Vein endothelial cell (primary cell): Measurements from ENCODE around the gene KHSRP. TPM values are rescaled to one million over a fixed set of nuclear protein-coding genes. Genes with fewer than 3 reads are reported as not detected.

Experiments
- small RNA-seq: library from RNA; depleted of rRNA; stranded (forward); fragments of <200 nt; gene quantifications from one replicate; pipeline ENCODE3, GENCODE V24; 2012
- total RNA-seq: library from RNA; depleted of rRNA; stranded (reverse); fragments of >200 nt; gene quantifications from 2 replicates; pipeline ENCODE4 v1.2.3, GENCODE V29; 2012

KHSRP gene, protein sequence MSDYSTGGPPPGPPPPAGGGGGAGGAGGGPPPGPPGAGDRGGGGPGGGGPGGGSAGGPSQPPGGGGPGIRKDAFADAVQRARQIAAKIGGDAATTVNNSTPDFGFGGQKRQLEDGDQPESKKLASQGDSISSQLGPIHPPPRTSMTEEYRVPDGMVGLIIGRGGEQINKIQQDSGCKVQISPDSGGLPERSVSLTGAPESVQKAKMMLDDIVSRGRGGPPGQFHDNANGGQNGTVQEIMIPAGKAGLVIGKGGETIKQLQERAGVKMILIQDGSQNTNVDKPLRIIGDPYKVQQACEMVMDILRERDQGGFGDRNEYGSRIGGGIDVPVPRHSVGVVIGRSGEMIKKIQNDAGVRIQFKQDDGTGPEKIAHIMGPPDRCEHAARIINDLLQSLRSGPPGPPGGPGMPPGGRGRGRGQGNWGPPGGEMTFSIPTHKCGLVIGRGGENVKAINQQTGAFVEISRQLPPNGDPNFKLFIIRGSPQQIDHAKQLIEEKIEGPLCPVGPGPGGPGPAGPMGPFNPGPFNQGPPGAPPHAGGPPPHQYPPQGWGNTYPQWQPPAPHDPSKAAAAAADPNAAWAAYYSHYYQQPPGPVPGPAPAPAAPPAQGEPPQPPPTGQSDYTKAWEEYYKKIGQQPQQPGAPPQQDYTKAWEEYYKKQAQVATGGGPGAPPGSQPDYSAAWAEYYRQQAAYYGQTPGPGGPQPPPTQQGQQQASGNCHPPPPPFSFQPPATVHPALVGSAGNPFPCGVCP
- total RNA-seq, result 166 and 180 TPM in 2 replicates

DNA sequence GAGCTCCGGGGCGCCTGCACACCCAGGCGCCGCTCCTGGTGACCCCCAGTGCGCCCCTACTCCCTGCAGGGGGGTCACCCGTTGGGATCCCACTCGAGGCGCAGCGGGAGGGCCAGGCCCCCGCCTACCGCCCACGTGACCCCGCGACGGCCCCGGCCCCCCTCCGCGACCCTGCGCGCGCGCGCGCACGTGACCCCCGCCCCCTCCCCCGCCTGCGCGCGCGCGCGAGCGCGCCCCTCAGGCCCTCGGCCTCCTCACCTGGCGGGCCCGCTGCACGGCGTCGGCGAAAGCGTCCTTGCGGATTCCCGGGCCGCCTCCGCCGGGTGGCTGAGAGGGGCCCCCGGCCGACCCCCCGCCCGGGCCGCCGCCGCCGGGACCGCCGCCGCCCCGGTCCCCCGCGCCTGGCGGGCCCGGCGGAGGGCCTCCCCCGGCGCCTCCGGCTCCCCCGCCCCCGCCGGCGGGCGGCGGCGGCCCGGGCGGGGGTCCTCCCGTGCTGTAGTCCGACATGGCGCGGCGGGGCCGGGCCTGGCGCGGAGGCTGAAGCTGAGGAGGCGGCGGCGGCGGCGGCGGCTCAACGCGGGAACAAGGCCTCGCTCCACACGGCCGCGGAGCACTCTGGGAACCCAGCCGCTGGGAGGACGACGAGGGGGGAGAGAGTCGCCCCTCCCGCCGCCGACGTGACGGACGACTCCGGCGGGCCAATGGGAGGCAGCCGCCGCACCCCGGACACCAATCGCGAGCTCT is at the start of gene KHSRP:
Gene KHSRP, minus strand, starts transcription at position 617 of the 744 bp plus-strand sequence. Its CDS starts 110 bp downstream, at position 507.

DNA sequence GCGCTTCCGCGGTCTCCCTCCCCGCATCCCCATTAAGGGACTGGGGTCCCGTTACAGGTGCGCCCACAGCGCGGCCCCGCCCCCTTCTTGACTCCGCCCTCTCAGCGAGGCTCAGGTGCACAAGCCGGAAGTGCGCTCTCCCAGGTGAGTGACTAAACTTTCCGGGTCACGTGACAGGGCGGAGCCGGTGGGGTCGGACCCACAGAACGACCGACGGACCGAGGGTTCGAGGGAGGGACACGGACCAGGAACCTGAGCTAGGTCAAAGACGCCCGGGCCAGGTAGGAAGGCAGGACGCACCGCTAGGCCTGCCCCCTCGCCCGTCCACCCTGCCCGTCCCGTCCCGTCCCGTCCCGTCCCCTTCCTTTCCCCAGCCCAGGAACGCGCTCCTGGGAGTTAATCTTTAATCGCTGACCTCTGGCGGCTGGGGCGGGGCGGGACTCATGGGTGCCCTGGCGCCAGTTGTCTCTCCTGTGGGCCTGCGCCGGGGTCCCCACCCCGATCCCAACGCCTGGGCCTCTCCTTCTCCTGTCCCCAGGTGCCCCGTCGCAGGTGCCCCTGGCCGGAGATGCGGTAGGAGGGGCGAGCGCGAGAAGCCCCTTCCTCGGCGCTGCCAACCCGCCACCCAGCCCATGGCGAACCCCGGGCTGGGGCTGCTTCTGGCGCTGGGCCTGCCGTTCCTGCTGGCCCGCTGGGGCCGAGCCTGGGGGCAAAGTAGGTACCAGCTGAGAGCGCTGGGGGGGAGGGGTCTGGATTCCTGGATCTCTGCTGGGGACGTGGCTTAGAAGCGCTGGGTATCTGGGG is 39.7 kb upstream of the KHSRP start, which contains the start of gene CRB3:
Gene CRB3, plus strand, starts transcription at position 202 of the 804 bp plus-strand sequence. Its CDS starts 431 bp downstream, at position 633.

GRCh38 chr19:6459262-6460098 is 34.9 kb upstream of the KHSRP start, which contains the start of gene SLC25A23:
Gene SLC25A23, minus strand, starts transcription at chr19:6459792. Its CDS starts 164 bp downstream, at chr19:6459628.

GRCh38 chr19:6433663-6434062 is 9.1 kb upstream of the KHSRP start, which contains the start of gene SLC25A41:
Gene SLC25A41, minus strand, starts transcription at chr19:6433763. Its CDS starts 70 bp downstream, at chr19:6433693.

DNA sequence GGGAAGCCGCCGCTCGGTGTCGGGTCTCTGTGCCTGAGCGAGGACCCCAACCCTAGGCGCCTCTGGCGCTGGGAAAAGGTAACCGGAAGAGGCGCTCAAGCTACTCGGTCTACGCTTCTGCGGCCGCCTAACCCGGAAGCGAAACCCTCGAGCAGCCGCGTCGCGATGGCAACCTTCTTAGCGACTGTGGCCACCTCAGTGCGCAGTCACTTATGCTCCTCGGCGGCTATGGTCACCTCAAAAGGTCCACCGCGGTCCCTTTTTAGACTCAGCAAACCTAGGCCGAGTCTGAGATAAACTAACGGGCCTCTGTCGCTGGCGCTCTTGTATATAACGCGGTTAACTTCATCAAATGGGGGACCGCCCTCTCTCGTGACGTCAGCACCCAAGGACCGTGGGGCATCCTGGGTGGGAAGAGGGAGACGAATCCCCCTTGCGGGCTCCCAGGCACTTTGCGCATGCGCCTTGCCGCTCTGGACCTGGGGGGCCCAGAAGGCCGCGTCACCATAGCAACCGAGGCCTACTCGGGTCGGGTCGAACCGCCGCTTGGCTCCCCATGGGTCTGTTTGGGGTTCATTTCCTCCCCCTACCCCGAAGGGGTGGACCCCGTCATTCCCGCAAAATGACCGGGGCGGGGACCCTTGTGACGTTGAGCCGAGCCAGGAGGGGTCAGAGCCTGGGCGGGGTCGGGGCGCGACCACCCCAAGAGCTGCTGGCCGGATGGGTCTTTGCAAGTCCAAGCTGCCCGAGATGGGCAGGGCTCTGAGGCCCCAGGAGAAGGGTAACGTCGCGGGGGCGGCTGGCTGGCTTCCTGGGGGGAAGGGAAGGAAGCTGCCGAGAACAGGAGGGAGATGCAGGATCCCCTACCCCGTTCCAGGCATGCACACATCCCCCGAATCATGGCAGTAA is 31.3 kb downstream of the KHSRP start, which contains the start of gene GTF2F1:
Gene GTF2F1, minus strand, starts transcription at position 91 of the 909 bp plus-strand sequence. CDS start 169 bp downstream, outside the sequence.

DNA sequence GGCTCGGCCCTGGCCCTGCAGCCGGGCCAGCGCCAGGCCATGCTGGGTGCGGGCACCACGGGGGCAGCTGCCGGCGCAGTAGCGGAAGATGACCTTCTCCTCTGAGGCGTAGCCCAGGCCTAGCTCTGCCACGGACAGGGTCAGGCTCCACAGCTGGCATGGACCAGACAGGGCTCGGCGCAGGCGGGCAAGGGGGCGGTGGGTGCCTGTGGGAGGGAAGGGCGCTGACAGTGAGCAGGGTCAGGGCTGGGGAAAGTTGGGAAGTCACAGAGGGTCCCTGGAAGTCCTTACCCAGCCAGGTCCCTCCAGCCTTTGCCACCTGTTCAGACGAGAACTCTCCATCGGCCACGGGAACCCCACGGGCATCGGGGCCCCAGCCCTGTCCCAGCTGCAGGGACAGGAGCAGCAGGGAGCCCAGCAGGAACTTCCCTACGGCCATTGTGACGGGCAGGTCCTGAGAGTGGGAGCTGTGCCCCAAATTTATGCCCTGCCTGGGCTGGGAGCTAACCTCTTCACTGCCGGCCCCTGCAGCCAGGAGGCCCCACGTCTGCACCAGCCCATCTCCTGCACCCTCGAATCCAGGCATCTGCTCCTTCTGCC is 49.1 kb downstream of the KHSRP start, which contains the start of gene PSPN:
Gene PSPN, minus strand, starts transcription at position 523 of the 600 bp plus-strand sequence. Its CDS starts 84 bp downstream, at position 439.

DNA sequence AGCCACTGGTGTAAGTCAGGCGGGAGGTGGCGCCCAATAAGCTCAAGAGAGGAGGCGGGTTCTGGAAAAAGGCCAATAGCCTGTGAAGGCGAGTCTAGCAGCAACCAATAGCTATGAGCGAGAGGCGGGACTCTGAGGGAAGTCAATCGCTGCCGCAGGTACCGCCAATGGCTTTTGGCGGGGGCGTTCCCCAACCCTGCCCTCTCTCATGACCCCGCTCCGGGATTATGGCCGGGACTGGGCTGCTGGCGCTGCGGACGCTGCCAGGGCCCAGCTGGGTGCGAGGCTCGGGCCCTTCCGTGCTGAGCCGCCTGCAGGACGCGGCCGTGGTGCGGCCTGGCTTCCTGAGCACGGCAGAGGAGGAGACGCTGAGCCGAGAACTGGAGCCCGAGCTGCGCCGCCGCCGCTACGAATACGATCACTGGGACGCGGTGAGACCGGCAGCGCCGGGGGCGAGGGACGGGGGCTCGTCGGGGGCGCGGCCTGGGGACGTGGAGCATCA is 52.0 kb downstream of the KHSRP start, which contains the start of gene ALKBH7:
Gene ALKBH7, plus strand, starts transcription at position 201 of the 502 bp plus-strand sequence. Its CDS starts 27 bp downstream, at position 228.

Small RNA genes lying within 50 kb of the gene (small RNA-seq; reads per million reads assigned to genes)
- gene MIR6790 (not detected), gene MIR6885 (not detected)

Other genes starting within 250 kb of the KHSRP start
- 15.2 and 23.2 TPM in 2 replicates for gene MLLT1, start 144.8 kb downstream of the KHSRP start, total RNA-seq
- not detected in 2 replicates for gene ACER1, start 91.2 kb downstream of the KHSRP start, total RNA-seq
- 76.2 and 104 TPM in 2 replicates for gene CLPP, start 63.3 kb downstream of the KHSRP start, total RNA-seq
- gene ALKBH7, start 52.0 kb downstream of the KHSRP start, total RNA-seq, result 32.4 and 44.1 TPM in 2 replicates
- gene PSPN, start 48.9 kb downstream of the KHSRP start, total RNA-seq, result 0.98 and 1.2 TPM in 2 replicates
- gene GTF2F1, start 31.6 kb downstream of the KHSRP start, total RNA-seq, result 50.8 and 59.4 TPM in 2 replicates
- gene SLC25A41, start 9.0 kb upstream of the KHSRP start, total RNA-seq, result 0.33 TPM in 1 of 2 replicates, not detected in the other
- 16.9 and 32.3 TPM in 2 replicates for gene SLC25A23, start 35.0 kb upstream of the KHSRP start, total RNA-seq
- gene CRB3, start 39.5 kb upstream of the KHSRP start, total RNA-seq, result not detected in 2 replicates
- gene DENND1C, start 57.0 kb upstream of the KHSRP start, total RNA-seq, result not detected in 2 replicates
- gene TUBB4A, start 77.5 kb upstream of the KHSRP start, total RNA-seq, result not detected in 2 replicates
- 0.65 and 1.1 TPM in 2 replicates for gene TNFSF9, start 106.2 kb upstream of the KHSRP start, total RNA-seq
- gene CD70, start 166.3 kb upstream of the KHSRP start, total RNA-seq, result not detected in 2 replicates
- gene TNFSF14, start 245.3 kb upstream of the KHSRP start, total RNA-seq, result not detected in 2 replicates